NCI-H1048 (cell line): ENCODE results near the gene SCN1B.

Experiments used
- DNase-seq: peaks from one replicate; lab custom pipeline; 2025; lab: John Stamatoyannopoulos, UW

The SCN1B gene

GRCh38 chr19:35074426-35075201, 44.3 kb downstream of the SCN1B start:
- DNase-seq: no peak

- DNase-seq: no peak
These were observed 45.1 kb downstream of the SCN1B start for GRCh38 chr19:35075202-35076025.

- DNase-seq: no peak
These were observed 45.7 kb downstream of the SCN1B start for GRCh38 chr19:35076026-35076370.

GRCh38 chr19:35076657-35077056, 46.4 kb downstream of the SCN1B start:
- no peak for DNase-seq

- no peak for DNase-seq
These were observed 47.3 kb downstream of the SCN1B start for GRCh38 chr19:35077411-35078223.

- DNase-seq: no peak
These were observed 49.6 kb downstream of the SCN1B start for GRCh38 chr19:35079826-35080225.

DNA sequence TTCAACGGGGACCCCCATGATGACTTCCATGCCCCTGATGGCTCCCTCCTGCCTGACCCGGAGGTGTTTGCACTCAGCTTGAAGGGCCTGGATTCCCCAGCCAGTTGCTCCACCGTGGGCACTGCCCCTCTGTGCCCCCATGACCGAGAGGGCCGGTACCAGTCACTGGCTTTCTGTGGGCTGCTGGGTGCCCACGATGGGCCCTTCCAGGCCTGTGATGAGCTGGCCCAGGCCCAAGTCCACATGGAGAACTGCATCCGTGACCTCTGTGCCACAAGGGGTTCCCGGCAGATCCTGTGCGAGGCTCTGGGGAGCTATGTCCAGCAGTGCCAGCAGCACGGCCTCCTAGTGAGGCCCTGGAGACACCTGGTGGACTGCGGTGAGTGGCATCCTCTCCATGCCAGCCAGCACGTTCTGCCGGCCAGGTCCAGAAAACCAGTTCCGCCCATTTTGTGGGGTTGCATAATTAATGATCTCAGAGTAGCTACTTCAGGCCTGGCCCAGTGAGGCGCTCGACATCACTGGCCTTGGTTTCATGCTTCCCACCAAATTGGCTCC, 50.4 kb downstream of the SCN1B start:
- no peak for DNase-seq

GRCh38 chr19:35081201-35081600, 50.9 kb downstream of the SCN1B start:
- DNase-seq: no peak

DNA sequence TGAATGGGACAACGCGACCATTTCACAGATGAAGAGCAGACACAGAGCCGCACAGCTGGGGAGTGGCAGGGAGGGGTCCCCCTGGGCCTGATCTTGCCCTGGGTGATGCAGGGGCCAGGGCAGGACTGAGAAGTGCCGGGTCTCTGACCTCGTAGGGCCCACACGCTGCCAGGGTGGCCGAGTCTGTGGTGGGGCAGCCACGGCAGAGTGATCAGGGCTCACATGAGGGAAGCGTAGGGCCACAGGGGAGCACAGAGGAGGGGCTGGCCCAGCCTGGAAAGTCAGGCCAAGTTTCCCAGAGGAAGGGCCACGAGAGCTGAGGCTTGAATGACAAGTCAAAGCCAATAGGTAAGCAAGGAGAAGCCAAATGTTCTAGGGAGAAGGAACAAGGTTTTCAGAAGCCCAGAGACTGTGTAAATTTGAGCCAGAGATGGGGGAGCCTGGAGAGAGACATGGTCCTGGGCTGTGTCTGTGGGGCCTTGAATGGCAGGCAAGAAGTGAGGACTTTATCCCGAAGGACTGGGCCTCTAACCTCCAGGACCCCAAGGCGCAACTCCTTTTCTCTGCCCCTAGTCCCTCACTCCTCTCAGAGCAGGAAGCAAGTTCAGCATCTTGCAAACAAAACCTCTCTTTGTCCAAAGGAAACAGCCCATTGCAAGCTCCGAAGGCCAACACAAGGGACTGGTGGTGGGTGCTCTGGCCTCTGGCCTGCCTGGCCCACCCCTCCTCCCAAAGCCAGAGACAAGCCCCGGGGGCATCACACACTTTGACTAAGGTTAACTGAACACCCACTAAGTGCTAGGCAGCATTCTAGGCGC, 53.6 kb downstream of the SCN1B start:
- DNase-seq: no peak

GRCh38 chr19:35084509-35084762, 54.2 kb downstream of the SCN1B start:
- no peak for DNase-seq

GRCh38 chr19:35085947-35086346, 55.7 kb downstream of the SCN1B start:
- no peak for DNase-seq

DNA sequence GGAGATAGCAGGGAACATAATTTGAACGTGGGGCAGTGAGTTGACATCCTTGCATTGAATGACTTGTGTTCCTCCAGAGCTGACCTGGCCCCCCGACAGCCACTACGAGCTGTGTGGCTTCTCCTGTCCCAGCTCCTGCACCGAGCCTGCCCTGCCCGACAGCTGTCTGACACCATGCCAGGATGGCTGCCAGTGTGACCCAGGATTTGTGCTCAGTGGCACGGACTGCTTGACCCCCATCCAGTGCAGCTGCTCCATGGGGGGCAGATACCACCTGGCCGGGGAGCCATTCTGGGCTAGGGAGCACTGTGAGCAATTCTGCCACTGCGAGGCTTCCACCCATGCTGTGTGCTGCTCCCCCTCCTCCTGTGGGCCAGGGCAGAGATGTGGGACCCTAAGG, 56.2 kb downstream of the SCN1B start:
- DNase-seq: no peak

DNA sequence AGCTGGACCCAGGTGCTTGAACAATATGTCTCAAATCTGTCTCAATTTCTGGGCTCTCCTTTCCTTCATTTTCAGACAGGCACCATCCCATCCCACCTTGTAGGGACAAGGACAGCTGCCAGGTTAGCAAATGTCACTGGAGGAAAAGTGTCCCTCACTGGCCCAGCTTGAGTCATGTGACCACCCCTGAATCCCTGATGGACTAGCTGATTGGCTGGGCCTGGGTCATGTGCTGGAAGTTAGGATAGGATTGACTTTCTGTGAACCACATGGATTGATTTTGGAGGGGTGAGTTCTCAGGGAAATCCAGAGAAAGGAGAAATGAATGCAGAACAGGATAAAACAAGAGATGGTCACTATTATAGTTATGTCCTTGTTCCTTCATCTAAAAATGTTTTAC, 57.1 kb downstream of the SCN1B start:
- no peak for DNase-seq

DNA sequence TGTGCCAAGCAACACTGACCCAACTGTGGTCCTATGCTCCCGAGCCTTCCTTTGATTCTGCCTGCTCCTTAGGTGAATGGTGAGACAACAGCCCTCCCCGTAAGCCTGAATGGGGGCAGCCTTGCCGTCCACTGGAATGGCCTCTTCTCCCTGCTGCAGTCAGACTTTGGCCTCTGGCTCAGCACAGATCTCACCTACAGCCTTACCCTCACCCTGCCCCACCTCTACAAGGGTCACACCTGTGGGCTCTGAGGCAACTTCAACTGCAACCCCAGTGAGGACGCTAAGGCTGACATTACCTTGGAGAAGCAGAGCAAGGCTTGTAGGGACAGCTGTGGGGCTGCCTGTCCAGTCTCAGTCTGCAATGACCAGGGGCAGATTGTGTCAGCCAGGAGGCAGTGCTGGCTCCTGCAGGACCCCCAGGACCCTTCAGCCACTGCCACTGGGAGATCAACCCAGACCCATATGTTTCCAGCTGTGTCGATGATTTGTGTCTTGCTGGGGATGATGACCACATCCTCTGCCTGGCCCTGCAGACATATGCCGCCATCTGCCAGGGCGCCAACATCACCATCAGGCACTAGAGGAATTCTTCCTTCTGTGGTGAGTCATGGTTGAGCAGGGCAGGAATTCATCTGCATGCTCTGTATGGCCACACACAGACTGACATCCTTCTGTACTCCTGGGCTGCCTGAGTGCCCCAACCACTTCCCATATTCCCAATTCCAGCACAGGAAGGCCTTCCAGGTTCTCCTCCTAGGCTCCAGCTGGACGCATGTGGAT, 58.1 kb downstream of the SCN1B start:
- DNase-seq: no peak

- no peak for DNase-seq
These were observed 59.3 kb downstream of the SCN1B start for GRCh38 chr19:35089554-35089953.
